GM18508 (cell line): ENCODE results near the gene COL28A1.
A peak's percentile ranks its signal among the peaks of the same experiment; 100 is the strongest.
"Not testable (repeated sequence)": the region's sequence is repeated elsewhere in the genome, so short reads cannot be mapped to it uniquely, and the experiment has no call there.

ENCODE experiments used
- ATAC-seq: cut with Tn5 transposase; IDR thresholded peaks from one replicate; pipeline ENCODE4 v1.9.1; 2021; ENCODE audit warnings: moderate number of reproducible peaks; ENCODE audit not compliant: insufficient read depth, unreplicated experiment

COL28A1 gene

GRCh38 chr7:7424151-7424873 lies 111.4 kb downstream of the COL28A1 start:
- peak; percentile 80 for ATAC-seq

GRCh38 chr7:7422641-7423040 lies 113.0 kb downstream of the COL28A1 start:
- ATAC-seq: no peak

- no peak for ATAC-seq
These were observed 113.8 kb downstream of the COL28A1 start for GRCh38 chr7:7421826-7422225.

GRCh38 chr7:7418997-7419396 lies 116.7 kb downstream of the COL28A1 start:
- no peak for ATAC-seq

- no peak for ATAC-seq
These were observed 117.8 kb downstream of the COL28A1 start for GRCh38 chr7:7417851-7418250.

GRCh38 chr7:7417414-7417813 lies 118.3 kb downstream of the COL28A1 start:
- ATAC-seq: no peak

GRCh38 chr7:7416031-7416858 lies 119.4 kb downstream of the COL28A1 start:
- no peak for ATAC-seq

- ATAC-seq: no peak
These were observed 120.7 kb downstream of the COL28A1 start for GRCh38 chr7:7414791-7415603.

- no peak for ATAC-seq
These were observed 127.5 kb downstream of the COL28A1 start for GRCh38 chr7:7408001-7408770.

GRCh38 chr7:7405461-7405860 lies 130.2 kb downstream of the COL28A1 start:
- ATAC-seq: no peak

GRCh38 chr7:7399707-7400106 lies 136.0 kb downstream of the COL28A1 start:
- ATAC-seq: no peak

GRCh38 chr7:7395785-7396184 lies 139.9 kb downstream of the COL28A1 start:
- ATAC-seq: no peak

GRCh38 chr7:7388164-7388563 lies 147.5 kb downstream of the COL28A1 start:
- not testable (repeated sequence) for ATAC-seq

- no peak for ATAC-seq
These were observed 150.3 kb downstream of the COL28A1 start for GRCh38 chr7:7385421-7385820.

GRCh38 chr7:7384228-7384627 lies 151.4 kb downstream of the COL28A1 start:
- ATAC-seq: no peak

- no peak for ATAC-seq
These were observed 160.1 kb downstream of the COL28A1 start for GRCh38 chr7:7375538-7375937.

- ATAC-seq: no peak
These were observed 165.6 kb downstream of the COL28A1 start for GRCh38 chr7:7370076-7370475.

GRCh38 chr7:7369134-7369533 lies 166.5 kb downstream of the COL28A1 start:
- no peak for ATAC-seq

- no peak for ATAC-seq
These were observed 181.0 kb downstream of the COL28A1 start for GRCh38 chr7:7354674-7355073.

GRCh38 chr7:7352845-7353244 lies 182.8 kb downstream of the COL28A1 start:
- ATAC-seq: no peak
